GM21447 (cell line): Measurements from ENCODE around the gene ZNF20.
"Not testable (repeated sequence)": the region's sequence is repeated elsewhere in the genome, so short reads cannot be mapped to it uniquely, and the experiment has no call there.

ENCODE experiments used
- ATAC-seq: cut with Tn5 transposase; IDR thresholded peaks from one replicate; pipeline ENCODE4 v1.9.1; 2021; ENCODE audit not compliant: unreplicated experiment

The ZNF20 gene

GRCh38 chr19:12113121-12113520 lies 27.0 kb downstream of the ZNF20 start:
- ATAC-seq, result no peak

GRCh38 chr19:12112701-12113100 lies 27.4 kb downstream of the ZNF20 start:
- ATAC-seq, result no peak

GRCh38 chr19:12111943-12112637 lies 28.1 kb downstream of the ZNF20 start:
- no peak for ATAC-seq

DNA sequence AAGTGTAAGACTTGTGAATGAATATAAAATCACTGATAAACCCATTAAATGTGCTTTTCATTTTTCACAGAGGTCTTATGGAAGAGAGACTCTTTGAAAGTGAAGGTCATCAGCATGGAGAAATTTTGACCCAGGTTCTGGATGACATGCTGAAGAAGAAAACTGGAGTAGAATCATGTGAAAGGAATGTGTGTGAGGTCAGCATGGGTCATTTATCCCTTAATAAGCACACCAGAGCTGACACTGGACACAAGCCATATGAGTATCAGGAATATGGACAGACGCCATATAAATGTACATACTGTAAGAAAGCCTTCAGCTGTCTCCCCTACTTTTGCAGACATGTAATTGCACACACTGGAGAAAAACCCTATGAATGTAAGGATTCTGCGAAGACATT lies 29.0 kb downstream of the ZNF20 start:
- no peak for ATAC-seq

DNA sequence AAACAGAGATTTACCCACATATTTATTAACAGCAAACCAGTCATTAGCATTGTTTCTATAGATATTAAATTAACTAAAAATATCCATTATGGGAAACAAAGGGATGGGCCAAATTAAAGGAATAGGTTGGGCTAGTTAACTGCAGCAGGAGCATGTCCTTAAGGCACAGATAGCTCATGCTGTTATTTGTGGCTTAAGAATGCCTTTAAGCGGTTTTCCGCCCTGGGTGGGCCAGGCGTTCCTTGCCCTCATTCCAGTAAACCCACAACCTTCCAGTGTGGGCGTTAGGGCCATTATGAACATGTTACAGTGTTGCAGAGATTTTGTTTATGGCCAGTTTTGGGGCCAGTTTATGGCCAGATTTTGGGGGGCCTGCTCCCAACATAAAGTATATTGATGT lies 36.2 kb downstream of the ZNF20 start:
- ATAC-seq, result not testable (repeated sequence)

DNA sequence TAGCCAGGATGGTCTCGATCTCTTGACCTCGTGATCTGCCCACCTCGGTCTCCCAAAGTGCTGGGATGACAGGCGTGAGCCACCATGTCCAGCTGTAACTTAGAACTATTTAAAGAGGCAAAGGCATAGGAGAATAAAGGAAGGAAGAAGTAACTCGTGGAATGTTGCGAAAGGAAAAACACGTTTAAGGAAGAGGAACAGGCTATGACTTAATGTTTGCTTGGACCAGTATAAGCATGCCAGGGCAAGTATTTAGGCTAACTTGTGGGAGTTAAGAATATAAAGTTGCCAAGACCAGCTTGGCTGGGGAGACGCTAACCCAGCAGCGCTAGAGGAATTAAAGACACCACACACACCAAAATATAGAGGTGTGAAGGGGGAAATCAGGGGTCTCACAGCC lies 42.1 kb downstream of the ZNF20 start:
- ATAC-seq, result no peak

- no peak for ATAC-seq
Measured at GRCh38 chr19:12095111-12095790, 44.9 kb downstream of the ZNF20 start.

- no peak for ATAC-seq
Measured at GRCh38 chr19:12093777-12094176, 46.4 kb downstream of the ZNF20 start.

- ATAC-seq, result no peak
Measured at GRCh38 chr19:12092956-12093355, 47.2 kb downstream of the ZNF20 start.

GRCh38 chr19:12092065-12092867 lies 47.9 kb downstream of the ZNF20 start:
- ATAC-seq, result no peak

- ATAC-seq, result no peak
Measured at GRCh38 chr19:12090807-12091206, 49.3 kb downstream of the ZNF20 start.

DNA sequence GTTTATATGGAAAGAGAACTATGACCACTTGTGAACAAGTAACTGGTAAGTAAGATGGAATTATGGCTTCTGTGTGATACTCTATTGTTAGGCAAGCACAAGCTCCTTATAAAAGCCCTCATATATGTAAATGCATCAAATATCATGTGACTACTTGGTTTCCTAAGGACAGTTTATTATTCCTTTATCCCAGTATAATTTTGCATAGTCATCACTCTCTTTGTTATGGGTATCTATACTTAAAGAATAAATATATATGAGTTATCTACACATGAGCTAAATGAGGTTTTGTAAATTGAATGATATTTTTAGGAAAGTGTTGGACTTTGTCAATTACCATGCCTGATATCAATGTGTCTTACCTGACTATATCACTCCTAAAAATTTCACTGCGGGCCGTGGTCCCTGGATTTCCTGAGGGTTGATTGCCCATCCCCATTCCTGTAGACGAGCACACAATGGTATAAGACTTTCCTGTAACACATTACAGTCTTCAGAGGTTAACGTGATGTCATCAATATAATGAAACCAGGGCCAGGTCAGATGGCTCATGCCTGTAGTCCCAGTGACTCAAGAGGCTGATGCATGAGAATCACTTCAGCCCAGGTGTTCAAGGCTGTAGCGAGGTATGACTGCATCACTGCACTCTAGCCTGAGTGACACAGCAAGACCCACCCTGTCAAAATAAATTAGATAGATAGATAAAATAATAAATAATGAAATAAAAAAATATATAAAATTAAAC lies 54.9 kb downstream of the ZNF20 start:
- no peak for ATAC-seq

DNA sequence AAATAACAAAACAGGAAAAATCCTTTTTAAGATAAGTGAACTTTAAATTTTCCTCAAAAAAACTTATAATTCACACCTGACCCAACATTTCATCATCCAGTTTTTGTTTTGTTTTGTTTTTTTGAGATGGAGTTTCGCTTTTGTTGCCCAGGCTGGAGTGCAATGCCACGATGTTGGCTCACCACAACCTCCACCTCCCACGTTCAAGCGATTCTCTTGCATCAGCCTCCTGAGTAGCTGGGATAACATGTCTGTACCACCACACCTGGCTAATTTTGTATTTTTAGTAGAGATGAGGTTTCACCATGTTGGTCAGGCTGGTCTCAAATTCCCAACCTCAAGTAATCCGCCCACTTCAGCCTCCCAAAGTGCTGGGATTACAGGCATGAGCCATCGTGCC lies 56.8 kb downstream of the ZNF20 start:
- not testable (repeated sequence) for ATAC-seq
